ENCODE measurements around the gene PLLP. TPM values are rescaled to one million over a fixed set of nuclear protein-coding genes. Genes with fewer than 3 reads are reported as not detected.

Gene PLLP
- total and polyA plus RNA-seq, 9 of the 15 experiments (the other 6 are each of a cell fraction or from before 2014, with no cell fraction given) = 0.09 to 0.96 (median 0.27) TPM

GRCh38 chr16:57282510-57283213 lies 1.8 kb downstream of the PLLP start:
- FAIRE-seq (no peak), ATAC-seq (no peak), DNase-seq (ENCODE audit: extremely low read depth in 1 of 4, low spot score in 3 of 4) (no peak)
- ChIA-PET POLR2A (no interaction called here), CTCF (ENCODE audit: low intra/inter-chr PET ratio) (no interaction called here)
- Histone ChIP-seq H3K27ac (ENCODE audit: extremely low read depth, low read depth, low read length) (no peak overlapping the region), H3K9me3 (replicated peaks; ENCODE audit: control insufficient read depth, insufficient read depth, low read depth, low read length) (no peaks in the 10 kb centered on the region), H3K4me3 (no peak overlapping the region), H3K27me3 (ENCODE audit: control insufficient read depth in 2 of 2, insufficient read depth in 2 of 2, low read length in 2 of 2) (peaks cover 4 to 19% of the 10 kb centered on the region in 2 experiments; a peak in 4 of 5 replicates), H4K20me1 (replicated peaks; ENCODE audit: control insufficient read depth, insufficient read depth, low read length) (0 out of 2 replicates have a peak, but pooled peaks cover 3% of the 10 kb centered on the region), H3K4me2 (ENCODE audit: insufficient read depth, low read length) (no peak overlapping the region), H3K36me3 (ENCODE audit: control insufficient read depth, insufficient read depth, low read length) (no peaks in the 10 kb centered on the region), H2AFZ (ENCODE audit: low read depth, low read length) (no peak overlapping the region), H3K79me2 (ENCODE audit: control insufficient read depth, insufficient read depth, low read length) (no peaks in the 10 kb centered on the region), H3K9ac (ENCODE audit: insufficient read depth in 1 of 2, low read depth in 2 of 2, low read length in 2 of 2) (no peak overlapping the region; a peak in 1 of 4 replicates), H3K4me1 (replicated peaks in 1 of 2; ENCODE audit: control insufficient read depth in 2 of 2, insufficient read depth in 2 of 2, low read length in 2 of 2) (peaks cover 6 to 19% of the 10 kb centered on the region in 2 experiments; a peak in 3 of 5 replicates), H3K9me1 (ENCODE audit: control insufficient read depth, insufficient read depth, low read length) (no peaks in the 10 kb centered on the region)
- WGBS (ENCODE audit: insufficient coverage, low coverage, missing lambda C conversion rate) = 17% methylated on average over 8 of the region's 8 CpGs
- no TSS peak for BruUV-seq (replicated peaks)
- TF ChIP-seq THAP12 (CRISPR knock-in tag; IDR thresholded peaks at IDR 0.05) (no peak), PRPF4 (IDR thresholded peaks at IDR 0.05; ENCODE audit: insufficient read depth, low read depth, low read length, poor library complexity, severe bottlenecking) (no peak), TARDBP (IDR thresholded peaks at IDR 0.05) (no peak), PML (IDR thresholded peaks at IDR 0.05; ENCODE audit: low read length) (no peak), LEF1 (IDR thresholded peaks at IDR 0.05) (no peak), GMEB1 (CRISPR knock-in tag; IDR thresholded peaks at IDR 0.05) (no peak), HDAC6 (IDR thresholded peaks at IDR 0.05; ENCODE audit: low read depth, low read length) (no peak), ZKSCAN8 (CRISPR knock-in tag; IDR thresholded peaks at IDR 0.05) (no peak), CXXC5 (CRISPR knock-in tag; IDR thresholded peaks at IDR 0.05) (no peak), HMGN3 (IDR thresholded peaks at IDR 0.05; ENCODE audit: borderline replicate concordance, extremely low read depth, insufficient read length, low read depth, low read length) (no peak)
- in situ Hi-C loops (cut with MboI) = no loop called here
- intact Hi-C loops (cut with micrococcal nuclease) = no loop called here

Data from K562 (cell line).